AG04449 (cell line): ENCODE data around the gene VIPAS39.

Experiments used
- CTCF ChIA-PET: fragments of 350-600 bp; formaldehyde crosslinking; extraction: SDS; loops from one replicate; lab custom pipeline; 2021; ENCODE audit warnings: antibody characterized with exemption; lab: Yijun Ruan, JAX
- POLR2A ChIA-PET: fragments of 400-600, 350-600 bp; formaldehyde crosslinking; extraction: SDS; loops from one replicate; lab custom pipeline; 2020; ENCODE audit warnings: antibody characterized with exemption, inconsistent platforms; lab: Yijun Ruan, JAX
- DNase-seq: peaks from one replicate; pipeline ENCODE4 v3.0.0-alpha.2; 2010; ENCODE audit warnings: low read depth, low spot score
- H3K4me3 ChIP-seq: 2 replicates; pipeline ENCODE4 v1.5.1; 2011; ENCODE audit warnings: low read depth, mild to moderate bottlenecking, control low read depth, low read length
- CTCF ChIP-seq: IDR thresholded peaks from one replicate; pipeline ENCODE4 v1.5.1; 2011; ENCODE audit warnings: mild to moderate bottlenecking, moderate library complexity, low read length, control low read depth, inconsistent platforms; ENCODE audit not compliant: insufficient read depth; ENCODE audit errors: missing control alignments

The VIPAS39 gene

GRCh38 chr14:77406718-77407117 is 50.7 kb downstream of the VIPAS39 start:
- CTCF ChIA-PET = interaction anchor here (1.0 kb wide), 1 partner anchor 108 kb away, joined by 3 read pairs; no protein-coding TSS in a partner anchor
- no peak for DNase-seq
- TF ChIP-seq CTCF = no peak
- POLR2A ChIA-PET = no interaction called here
- no peak overlapping the region for H3K4me3 ChIP-seq

GRCh38 chr14:77406086-77406485 is 51.3 kb downstream of the VIPAS39 start:
- H3K4me3 ChIP-seq = no peak overlapping the region
- TF ChIP-seq CTCF = no peak
- DNase-seq = no peak
- POLR2A ChIA-PET = no interaction called here
- CTCF ChIA-PET = interaction anchor here (1.0 kb wide), 1 partner anchor 107 kb away, joined by 3 read pairs; no protein-coding TSS in a partner anchor

GRCh38 chr14:77403768-77404167 is 53.6 kb downstream of the VIPAS39 start:
- ChIA-PET CTCF (no interaction called here), POLR2A (no interaction called here)
- DNase-seq = no peak
- no peak overlapping the region for H3K4me3 ChIP-seq
- no peak for TF ChIP-seq CTCF

GRCh38 chr14:77400216-77400615 is 57.2 kb downstream of the VIPAS39 start:
- no peak for TF ChIP-seq CTCF
- ChIA-PET POLR2A (no interaction called here), CTCF (no interaction called here)
- no peak overlapping the region for H3K4me3 ChIP-seq
- DNase-seq = no peak

GRCh38 chr14:77390188-77390587 is 67.2 kb downstream of the VIPAS39 start:
- POLR2A ChIA-PET = no interaction called here
- CTCF ChIA-PET = no interaction called here

GRCh38 chr14:77378701-77379100 is 78.7 kb downstream of the VIPAS39 start:
- no peak for DNase-seq
- H3K4me3 ChIP-seq = no peak overlapping the region
- POLR2A ChIA-PET = no interaction called here
- CTCF ChIA-PET = no interaction called here
- TF ChIP-seq CTCF = no peak

More at GRCh38 chr14:77390188-77390587, 67.2 kb downstream of the VIPAS39 start:
- TF ChIP-seq CTCF = no peak
- no peak for DNase-seq
- no peak overlapping the region for H3K4me3 ChIP-seq
